NCI-H524 treated with DMSO at 0.1 percent for 48 hours (cell line): ENCODE results near the gene TMEM144.

Source experiments
- DNase-seq: peaks from one replicate; lab custom pipeline; 2025; lab: John Stamatoyannopoulos, UW

The TMEM144 gene

GRCh38 chr4:158209825-158210807 lies at the start of gene TMEM144:
TMEM144 (plus strand) TSS chr4:158210486; CDS start chr4:158212668, 2,182 bp downstream.
- no peak for DNase-seq

- DNase-seq: no peak
Observed at GRCh38 chr4:158161551-158162354, 48.5 kb upstream of the TMEM144 start.

GRCh38 chr4:158162631-158163030 lies 47.7 kb upstream of the TMEM144 start:
- no peak for DNase-seq

GRCh38 chr4:158163941-158164767 lies 46.1 kb upstream of the TMEM144 start:
- DNase-seq: no peak

GRCh38 chr4:158164768-158165213 lies 45.5 kb upstream of the TMEM144 start:
- DNase-seq: no peak

GRCh38 chr4:158166701-158167100 lies 43.6 kb upstream of the TMEM144 start:
- DNase-seq: no peak

GRCh38 chr4:158168606-158169005 lies 41.7 kb upstream of the TMEM144 start:
- no peak for DNase-seq

- DNase-seq: no peak
Observed at GRCh38 chr4:158169506-158169905, 40.8 kb upstream of the TMEM144 start.

- no peak for DNase-seq
Observed at GRCh38 chr4:158169931-158170690, 40.2 kb upstream of the TMEM144 start.

GRCh38 chr4:158170691-158171561 lies 39.4 kb upstream of the TMEM144 start:
- DNase-seq: no peak

- no peak for DNase-seq
Observed at GRCh38 chr4:158172261-158173258, 37.7 kb upstream of the TMEM144 start, which contains the start of gene GASK1B. GASK1B (minus strand) TSS chr4:158173025; CDS start chr4:158171375, 1,650 bp downstream.

- no peak for DNase-seq
Observed at GRCh38 chr4:158176108-158176507, 34.2 kb upstream of the TMEM144 start.

- DNase-seq: no peak
Observed at GRCh38 chr4:158176776-158177175, 33.5 kb upstream of the TMEM144 start.

GRCh38 chr4:158179465-158179864 lies 30.8 kb upstream of the TMEM144 start:
- no peak for DNase-seq

GRCh38 chr4:158181906-158182305 lies 28.4 kb upstream of the TMEM144 start:
- no peak for DNase-seq

GRCh38 chr4:158182736-158183135 lies 27.6 kb upstream of the TMEM144 start:
- no peak for DNase-seq

GRCh38 chr4:158186815-158187214 lies 23.5 kb upstream of the TMEM144 start:
- no peak for DNase-seq

- DNase-seq: no peak
Observed at GRCh38 chr4:158189422-158189821, 20.9 kb upstream of the TMEM144 start.

GRCh38 chr4:158190718-158191117 lies 19.6 kb upstream of the TMEM144 start:
- no peak for DNase-seq
